GM23248 (cell line): ENCODE data around the gene HIPK2. TPM values are rescaled to one million over a fixed set of nuclear protein-coding genes. Genes with fewer than 3 reads are reported as not detected.

ENCODE experiments used
- DNase-seq: peaks from one replicate; pipeline ENCODE4 v3.0.0-alpha.2; 2015
- H2AFZ ChIP-seq: fragments of 200-600 bp; sonication (generic); 2 replicates; pipeline ENCODE4 v1.6.1; 2016; ENCODE audit warnings: antibody characterized with exemption
- H3F3A ChIP-seq: fragments of 200-600 bp; sonication (generic); 2 replicates; pipeline ENCODE4 v1.6.1; 2016; ENCODE audit warnings: mild to moderate bottlenecking, antibody characterized with exemption, mixed run types; ENCODE audit not compliant: insufficient read depth
- H3K27ac ChIP-seq: fragments of 200-600 bp; sonication (generic); 2 replicates; pipeline ENCODE4 v1.5.1; 2016; ENCODE audit warnings: mild to moderate bottlenecking
- H3K27me3 ChIP-seq: fragments of 200-600 bp; sonication (generic); replicated peaks from 2 replicates; pipeline ENCODE4 v1.6.1; 2016; ENCODE audit warnings: mild to moderate bottlenecking; ENCODE audit not compliant: insufficient read depth
- H3K36me3 ChIP-seq: fragments of 200-600 bp; sonication (generic); 2 replicates; pipeline ENCODE4 v1.6.1; 2016; ENCODE audit warnings: low read depth, mild to moderate bottlenecking
- H3K4me1 ChIP-seq: fragments of 200-600 bp; sonication (generic); 2 replicates; pipeline ENCODE4 v1.6.1; 2016; ENCODE audit warnings: mild to moderate bottlenecking; ENCODE audit not compliant: insufficient read depth
- H3K4me2 ChIP-seq: fragments of 200-600 bp; sonication (generic); one replicate; pipeline ENCODE4 v1.6.1; 2016; ENCODE audit warnings: mild to moderate bottlenecking; ENCODE audit not compliant: unreplicated experiment
- H3K4me3 ChIP-seq: fragments of 200-600 bp; sonication (generic); 2 replicates; pipeline ENCODE4 v1.5.1; 2016; ENCODE audit warnings: mild to moderate bottlenecking
- H3K79me2 ChIP-seq: fragments of 200-600 bp; sonication (generic); 2 replicates; pipeline ENCODE4 v1.6.1; 2016; ENCODE audit warnings: mild to moderate bottlenecking; ENCODE audit not compliant: insufficient read depth
- H3K9ac ChIP-seq: fragments of 200-600 bp; sonication (generic); 2 replicates; pipeline ENCODE4 v1.6.1; 2016; ENCODE audit warnings: mild to moderate bottlenecking
- H3K9me2 ChIP-seq: fragments of 200-600 bp; sonication (generic); 2 replicates; pipeline ENCODE4 v1.6.1; 2016; ENCODE audit warnings: mixed run types, mild to moderate bottlenecking, moderate library complexity; ENCODE audit not compliant: insufficient read depth
- H3K9me3 ChIP-seq: fragments of 200-600 bp; sonication (generic); one replicate; pipeline ENCODE4 v1.6.1; 2017; ENCODE audit warnings: low read depth
- H4K20me1 ChIP-seq: fragments of 200-600 bp; sonication (generic); 2 replicates; pipeline ENCODE4 v1.6.0; 2016; ENCODE audit not compliant: insufficient read depth
- EZH2 ChIP-seq: fragments of 200-600 bp; sonication (generic); IDR thresholded peaks from 2 replicates; pipeline ENCODE4 v1.6.1; 2018; ENCODE audit warnings: antibody characterized with exemption, mild to moderate bottlenecking; ENCODE audit not compliant: insufficient read depth, poor library complexity, severe bottlenecking
- EZH2phosphoT487 ChIP-seq: fragments of 200-600 bp; sonication (generic); IDR thresholded peaks from 2 replicates; pipeline ENCODE4 v1.6.1; 2018; ENCODE audit warnings: antibody characterized with exemption, moderate library complexity, mild to moderate bottlenecking, low read depth; ENCODE audit not compliant: insufficient read depth
- WGBS, 2 experiments: methylation state at CpG; one replicate each; pipeline ENCODE4 v1.1.6; 2015 to 2017; ENCODE audit warnings: low lambda C conversion rate in 2 of 2, low coverage in 1 of 2; ENCODE audit errors: missing lambda C conversion rate in 2 of 2; 5-methylcytosine and 5-hydroxymethylcytosine counted together
- in situ Hi-C: fragments of 300-500 bp; cut with MboI; formaldehyde crosslinking; loops from 2 replicates; pipeline ENCODE4 v1.15.0; 2020
- polyA plus RNA-seq: library from polyadenylated mRNA; unstranded; fragments of >200 nt; fragmentation: Nextera tagmentation; extraction: Ambion mirVana; gene quantifications from 2 replicates; pipeline ENCODE4 v1.2.1, GENCODE V29; 2016
- total RNA-seq: library from RNA; depleted of rRNA; stranded (reverse); fragments of >200 nt; shearing (Covaris generic); gene quantifications from 2 replicates; pipeline ENCODE4 v1.2.3, GENCODE V29; 2014

The HIPK2 gene
- total and polyA plus RNA-seq, 2 experiments from 2014 or later, result 4.7 to 7.9 TPM

- no peaks in the 10 kb centered on the region for H3K36me3 ChIP-seq
- no peaks in the 10 kb centered on the region for H4K20me1 ChIP-seq
- no peak overlapping the region for H3K27ac ChIP-seq
- H3K79me2 ChIP-seq, result no peaks in the 10 kb centered on the region
- no peaks in the 10 kb centered on the region for H3K9me3 ChIP-seq
- H3K9me2 ChIP-seq, result no peaks in the 10 kb centered on the region
- WGBS, 2 experiments, result 93 to 94% methylated on average over 15 of the region's 15 CpGs
- H3K9ac ChIP-seq, result no peak overlapping the region
- no peaks in the 10 kb centered on the region for H3K27me3 ChIP-seq
- TF ChIP-seq EZH2phosphoT487, result no peak
- no peak for TF ChIP-seq EZH2
- in situ Hi-C loops, result no loop called here
- no peak overlapping the region for H3K4me2 ChIP-seq
- no peak overlapping the region for H3K4me3 ChIP-seq
- H3F3A ChIP-seq, result no peaks in the 10 kb centered on the region
- DNase-seq, result no peak
- H3K4me1 ChIP-seq, result no peaks in the 10 kb centered on the region
- H2AFZ ChIP-seq, result no peak overlapping the region
Observed at GRCh38 chr7:139566736-139567646, 210.8 kb downstream of the HIPK2 start.

GRCh38 chr7:139566075-139566474 lies 211.7 kb downstream of the HIPK2 start:
- 91% methylated on average over 6 of the region's 6 CpGs for WGBS, 2 experiments
- Histone ChIP-seq H4K20me1 (no peaks in the 10 kb centered on the region), H3F3A (no peaks in the 10 kb centered on the region), H3K4me3 (no peak overlapping the region), H3K27ac (no peak overlapping the region), H3K4me1 (no peaks in the 10 kb centered on the region), H3K9me2 (no peaks in the 10 kb centered on the region), H3K27me3 (no peaks in the 10 kb centered on the region), H3K36me3 (no peaks in the 10 kb centered on the region), H3K79me2 (no peaks in the 10 kb centered on the region), H3K9ac (no peak overlapping the region), H3K4me2 (no peak overlapping the region), H3K9me3 (no peaks in the 10 kb centered on the region), H2AFZ (no peak overlapping the region)
- in situ Hi-C loops, result no loop called here
- no peak for DNase-seq
- TF ChIP-seq EZH2phosphoT487, result no peak
- TF ChIP-seq EZH2, result no peak

GRCh38 chr7:139563856-139564255 lies 213.9 kb downstream of the HIPK2 start:
- no peak for DNase-seq
- in situ Hi-C loops, result no loop called here
- Histone ChIP-seq H2AFZ (no peak overlapping the region), H3K9me3 (no peaks in the 10 kb centered on the region), H3K27ac (no peak overlapping the region), H3K36me3 (no peaks in the 10 kb centered on the region), H4K20me1 (no peaks in the 10 kb centered on the region), H3K4me3 (no peak overlapping the region), H3K79me2 (no peaks in the 10 kb centered on the region), H3F3A (no peaks in the 10 kb centered on the region), H3K27me3 (no peaks in the 10 kb centered on the region), H3K9ac (no peak overlapping the region), H3K4me2 (no peak overlapping the region), H3K4me1 (no peaks in the 10 kb centered on the region), H3K9me2 (no peaks in the 10 kb centered on the region)
- WGBS, 2 experiments, result 96% methylated on average over 5 of the region's 5 CpGs
- TF ChIP-seq EZH2phosphoT487 (no peak), EZH2 (no peak)

- TF ChIP-seq EZH2, result no peak
- TF ChIP-seq EZH2phosphoT487, result no peak
- Histone ChIP-seq H3K9ac (no peak overlapping the region), H3K36me3 (no peaks in the 10 kb centered on the region), H3K4me3 (no peak overlapping the region), H3K9me3 (no peaks in the 10 kb centered on the region), H3K79me2 (no peaks in the 10 kb centered on the region), H2AFZ (no peak overlapping the region), H3K9me2 (no peaks in the 10 kb centered on the region), H3K27ac (no peak overlapping the region), H3K4me2 (no peak overlapping the region), H3F3A (no peaks in the 10 kb centered on the region), H3K27me3 (no peaks in the 10 kb centered on the region; the same call in 1 of the 2 replicates), H3K4me1 (no peaks in the 10 kb centered on the region), H4K20me1 (no peaks in the 10 kb centered on the region)
- in situ Hi-C loops, result no loop called here
- WGBS, 2 experiments, result 71 to 74% methylated on average over 11 to 13 of the region's 13 CpGs
- DNase-seq, result no peak
Observed at GRCh38 chr7:139562961-139563565, 214.7 kb downstream of the HIPK2 start.
